ENCODE results near the gene ADCK2.

- TF ChIP-seq RARB (CRISPR knock-in tag; IDR thresholded peaks at IDR 0.05) = no peak
- TF ChIP-seq SNAI2 (CRISPR knock-in tag; IDR thresholded peaks at IDR 0.05) = no peak
- no peak for TF ChIP-seq ZFP30 (CRISPR knock-in tag; IDR thresholded peaks at IDR 0.05)
- no peak for TF ChIP-seq PATZ1 (CRISPR knock-in tag; IDR thresholded peaks at IDR 0.05; ENCODE audit: borderline replicate concordance)
- TF ChIP-seq ZFP3 (CRISPR knock-in tag; IDR thresholded peaks at IDR 0.05) = no peak
- TF ChIP-seq ESRRG (CRISPR knock-in tag; IDR thresholded peaks at IDR 0.05) = no peak
Observed at GRCh38 chr7:140678081-140678815, 5.5 kb downstream of the ADCK2 start.
